Neural progenitor cell (in vitro differentiated cells): ENCODE results near the gene ANKHD1.

Experiments
- CTCF ChIP-seq: fragments of 200-600 bp; sonication (generic); IDR thresholded peaks from 2 replicates; pipeline ENCODE4 v1.5.1; 2017; ENCODE audit warnings: antibody characterized with exemption, mild to moderate bottlenecking
- EZH2 ChIP-seq: fragments of 200-600 bp; sonication (generic); IDR thresholded peaks from 2 replicates; pipeline ENCODE4 v1.6.1; 2017; ENCODE audit warnings: antibody characterized with exemption, mild to moderate bottlenecking, moderate library complexity

GRCh38 chr5:140360101-140360500 lies 41.5 kb upstream of the ANKHD1 start, which contains the start of gene SLC4A9:
- TF ChIP-seq CTCF = no peak
- TF ChIP-seq EZH2 = no peak
